ENCODE results near the gene CNNM3. TPM values are rescaled to one million over a fixed set of nuclear protein-coding genes. Genes with fewer than 3 reads are reported as not detected.
A peak's percentile ranks its signal among the peaks of the same experiment; 100 is the strongest.

CNNM3 gene
- total RNA-seq, 1 experiment from 2014 or later = 5.3 TPM

GRCh38 chr2:96865654-96866053, 49.6 kb downstream of the CNNM3 start:
- DNase-seq (ENCODE audit: low read depth in 1 of 2, low spot score in 2 of 2) = no peak
- peaks cover 32% of the 10 kb centered on the region for H3K4me1 ChIP-seq (replicated peaks)
- peaks cover 3% of the 10 kb centered on the region; the same call in 1 of the 2 replicates for H3K27me3 ChIP-seq (replicated peaks)
- H3K27ac ChIP-seq = no peak overlapping the region
- 0 out of 2 replicates have a peak, but pooled peaks cover 4% of the 10 kb centered on the region for H3K9me3 ChIP-seq (replicated peaks)
- peaks cover 79% of the 10 kb centered on the region for H3K36me3 ChIP-seq
- H3K4me3 ChIP-seq = no peak overlapping the region

- Histone ChIP-seq H3K36me3 (peaks cover 74% of the 10 kb centered on the region), H3K27me3 (replicated peaks) (peaks cover 4% of the 10 kb centered on the region; the same call in 1 of the 2 replicates), H3K9me3 (replicated peaks) (0 out of 2 replicates have a peak, but pooled peaks cover 4% of the 10 kb centered on the region), H3K4me1 (replicated peaks) (peaks cover 32% of the 10 kb centered on the region), H3K27ac (no peak overlapping the region), H3K4me3 (no peak overlapping the region)
- DNase-seq (ENCODE audit: low read depth in 1 of 2, low spot score in 2 of 2) = no peak
Measured at GRCh38 chr2:96866149-96866548, 50.1 kb downstream of the CNNM3 start.

GRCh38 chr2:96866586-96866985, 50.5 kb downstream of the CNNM3 start:
- Histone ChIP-seq H3K36me3 (peaks cover 69% of the 10 kb centered on the region), H3K27ac (no peak overlapping the region)

GRCh38 chr2:96866986-96867755, 51.1 kb downstream of the CNNM3 start:
- peaks cover 64% of the 10 kb centered on the region for H3K36me3 ChIP-seq
- peaks cover 4% of the 10 kb centered on the region; the same call in 1 of the 2 replicates for H3K27me3 ChIP-seq (replicated peaks)
- H3K27ac ChIP-seq = no peak overlapping the region

More at GRCh38 chr2:96866586-96866985, 50.5 kb downstream of the CNNM3 start:
- peak in 1 of 2 experiments; percentile 41 for DNase-seq (ENCODE audit: low read depth in 1 of 2, low spot score in 2 of 2)
- Histone ChIP-seq H3K4me1 (replicated peaks) (peaks cover 32% of the 10 kb centered on the region), H3K27me3 (replicated peaks) (peaks cover 4% of the 10 kb centered on the region; the same call in 1 of the 2 replicates), H3K4me3 (no peak overlapping the region), H3K9me3 (replicated peaks) (0 out of 2 replicates have a peak, but pooled peaks cover 4% of the 10 kb centered on the region)

GRCh38 chr2:96867756-96868554, 51.9 kb downstream of the CNNM3 start:
- Histone ChIP-seq H3K27me3 (replicated peaks) (peaks cover 4% of the 10 kb centered on the region; the same call in 1 of the 2 replicates), H3K36me3 (peaks cover 58% of the 10 kb centered on the region), H3K27ac (peak overlapping the region; percentile 83), H3K4me1 (replicated peaks) (peaks cover 31% of the 10 kb centered on the region), H3K9me3 (replicated peaks) (0 out of 2 replicates have a peak, but pooled peaks cover 4% of the 10 kb centered on the region), H3K4me3 (peak overlapping the region; percentile 87)
- peak; percentile 33 to 43 for DNase-seq (ENCODE audit: low read depth in 1 of 2, low spot score in 2 of 2)

More at GRCh38 chr2:96866986-96867755, 51.1 kb downstream of the CNNM3 start:
- H3K9me3 ChIP-seq (replicated peaks) = 0 out of 2 replicates have a peak, but pooled peaks cover 4% of the 10 kb centered on the region
- peaks cover 32% of the 10 kb centered on the region for H3K4me1 ChIP-seq (replicated peaks)
- H3K4me3 ChIP-seq = peak overlapping the region; percentile 87
- no peak for DNase-seq (ENCODE audit: low read depth in 1 of 2, low spot score in 2 of 2)

- peak overlapping the region; percentile 87 for H3K4me3 ChIP-seq
- peak; percentile 80 to 94 for DNase-seq (ENCODE audit: low read depth in 1 of 2, low spot score in 2 of 2)
- peak overlapping the region; percentile 83 for H3K27ac ChIP-seq
- peaks cover 50% of the 10 kb centered on the region for H3K36me3 ChIP-seq
- peaks cover 24% of the 10 kb centered on the region for H3K4me1 ChIP-seq (replicated peaks)
- H3K27me3 ChIP-seq (replicated peaks) = peaks cover 4% of the 10 kb centered on the region; the same call in 1 of the 2 replicates
- 0 out of 2 replicates have a peak, but pooled peaks cover 4% of the 10 kb centered on the region for H3K9me3 ChIP-seq (replicated peaks)
Measured at GRCh38 chr2:96868555-96869280, 52.6 kb downstream of the CNNM3 start.

GRCh38 chr2:96869281-96869821, 53.3 kb downstream of the CNNM3 start:
- H3K36me3 ChIP-seq = peaks cover 44% of the 10 kb centered on the region
- peak; percentile 41 to 65 for DNase-seq (ENCODE audit: low read depth in 1 of 2, low spot score in 2 of 2)
- H3K27ac ChIP-seq = peak overlapping the region; percentile 83
- peaks cover 24% of the 10 kb centered on the region for H3K4me1 ChIP-seq (replicated peaks)
- H3K4me3 ChIP-seq = peak overlapping the region; percentile 87
- peaks cover 4% of the 10 kb centered on the region; the same call in 1 of the 2 replicates for H3K27me3 ChIP-seq (replicated peaks)
- 0 out of 2 replicates have a peak, but pooled peaks cover 4% of the 10 kb centered on the region for H3K9me3 ChIP-seq (replicated peaks)

- H3K9me3 ChIP-seq (replicated peaks) = 0 out of 2 replicates have a peak, but pooled peaks cover 4% of the 10 kb centered on the region
- peaks cover 24% of the 10 kb centered on the region for H3K4me1 ChIP-seq (replicated peaks)
- H3K27me3 ChIP-seq (replicated peaks) = peaks cover 4% of the 10 kb centered on the region; the same call in 1 of the 2 replicates
- H3K4me3 ChIP-seq = peak within 1 kb of the TSS; percentile 87
- DNase-seq (ENCODE audit: low read depth in 1 of 2, low spot score in 2 of 2) = peak; percentile 26 to 50
- H3K27ac ChIP-seq = peak within 1 kb of the TSS; percentile 83
- peaks cover 37% of the 10 kb centered on the region for H3K36me3 ChIP-seq
Measured at GRCh38 chr2:96869822-96870625, 54.0 kb downstream of the CNNM3 start, which contains the start of gene SEMA4C. Gene SEMA4C (minus strand): TSS chr2:96870080. CDS start chr2:96867886, 2,194 bp downstream.

GRCh38 chr2:96870626-96871255, 54.7 kb downstream of the CNNM3 start:
- no peak overlapping the region; the same call in 1 of the 2 replicates for H3K4me3 ChIP-seq

GRCh38 chr2:96872591-96873349, 56.7 kb downstream of the CNNM3 start:
- no peak overlapping the region for H3K4me3 ChIP-seq
- H3K27ac ChIP-seq = no peak overlapping the region
- H3K9me3 ChIP-seq (replicated peaks) = 0 out of 2 replicates have a peak, but pooled peaks cover 4% of the 10 kb centered on the region
- H3K36me3 ChIP-seq = peaks cover 10% of the 10 kb centered on the region
- peaks cover 4% of the 10 kb centered on the region; the same call in 1 of the 2 replicates for H3K27me3 ChIP-seq (replicated peaks)
- no peak for DNase-seq (ENCODE audit: low read depth in 1 of 2, low spot score in 2 of 2)
- H3K4me1 ChIP-seq (replicated peaks) = peaks cover 15% of the 10 kb centered on the region

More at GRCh38 chr2:96870626-96871255, 54.7 kb downstream of the CNNM3 start:
- no peak for DNase-seq (ENCODE audit: low read depth in 1 of 2, low spot score in 2 of 2)
- H3K4me1 ChIP-seq (replicated peaks) = peaks cover 24% of the 10 kb centered on the region
- H3K36me3 ChIP-seq = peaks cover 30% of the 10 kb centered on the region
- H3K27ac ChIP-seq = no peak overlapping the region
- peaks cover 4% of the 10 kb centered on the region; the same call in 1 of the 2 replicates for H3K27me3 ChIP-seq (replicated peaks)
- 0 out of 2 replicates have a peak, but pooled peaks cover 4% of the 10 kb centered on the region for H3K9me3 ChIP-seq (replicated peaks)

- H3K4me1 ChIP-seq (replicated peaks) = peaks cover 9% of the 10 kb centered on the region
- H3K4me3 ChIP-seq = no peak overlapping the region
- peaks cover 8% of the 10 kb centered on the region for H3K36me3 ChIP-seq
- DNase-seq (ENCODE audit: low read depth in 1 of 2, low spot score in 2 of 2) = no peak
- no peak overlapping the region for H3K27ac ChIP-seq
- peaks cover 4% of the 10 kb centered on the region; the same call in 1 of the 2 replicates for H3K27me3 ChIP-seq (replicated peaks)
- 0 out of 2 replicates have a peak, but pooled peaks cover 4% of the 10 kb centered on the region for H3K9me3 ChIP-seq (replicated peaks)
Measured at GRCh38 chr2:96873651-96874096, 57.6 kb downstream of the CNNM3 start.
